Neural cell (in vitro differentiated cells): ENCODE measurements around the gene MRPL53.

Source experiments
- EP300 ChIP-seq: fragments of 450-650 bp; conservative IDR thresholded peaks from 2 replicates; pipeline ENCODE4 v1.6.1; 2014; ENCODE audit warnings: antibody characterized with exemption, mild to moderate bottlenecking, moderate library complexity; ENCODE audit not compliant: poor library complexity, severe bottlenecking
- EZH2 ChIP-seq: fragments of 200-600, 300-800 bp; shearing (Covaris generic), sonication (generic); IDR thresholded peaks from 2 replicates; pipeline ENCODE4 v1.6.1; 2014; ENCODE audit warnings: antibody characterized with exemption, low read length, borderline replicate concordance, mild to moderate bottlenecking; ENCODE audit not compliant: insufficient read depth, poor library complexity, severe bottlenecking
- MXI1 ChIP-seq: fragments of 450-650 bp; conservative IDR thresholded peaks from 2 replicates; pipeline ENCODE4 v1.6.1; 2014; ENCODE audit warnings: antibody characterized with exemption, mild to moderate bottlenecking; ENCODE audit not compliant: poor library complexity, severe bottlenecking
- POLR2AphosphoS5 ChIP-seq: IDR thresholded peaks from 2 replicates; pipeline ENCODE4 v1.6.1; 2012
- RAD21 ChIP-seq: fragments of 450-650 bp; conservative IDR thresholded peaks from 2 replicates; pipeline ENCODE4 v1.6.1; 2014; ENCODE audit warnings: antibody characterized with exemption, mild to moderate bottlenecking, moderate library complexity
- SMC3 ChIP-seq: fragments of 450-650 bp; conservative IDR thresholded peaks from 2 replicates; pipeline ENCODE4 v1.6.1; 2014; ENCODE audit warnings: antibody characterized with exemption, mild to moderate bottlenecking, moderate library complexity; ENCODE audit not compliant: poor library complexity
- TAF1 ChIP-seq: IDR thresholded peaks from 2 replicates; pipeline ENCODE4 v1.6.1; 2012; ENCODE audit warnings: low read depth
- TF ChIP-seq, protein P1 (sequence below): fragments of 450-650 bp; IDR thresholded peaks from 2 replicates; pipeline ENCODE4 v1.5.1; 2014; ENCODE audit warnings: antibody characterized with exemption, mild to moderate bottlenecking, moderate library complexity; ENCODE audit not compliant: poor library complexity, severe bottlenecking

- TF ChIP-seq, protein P1, sequence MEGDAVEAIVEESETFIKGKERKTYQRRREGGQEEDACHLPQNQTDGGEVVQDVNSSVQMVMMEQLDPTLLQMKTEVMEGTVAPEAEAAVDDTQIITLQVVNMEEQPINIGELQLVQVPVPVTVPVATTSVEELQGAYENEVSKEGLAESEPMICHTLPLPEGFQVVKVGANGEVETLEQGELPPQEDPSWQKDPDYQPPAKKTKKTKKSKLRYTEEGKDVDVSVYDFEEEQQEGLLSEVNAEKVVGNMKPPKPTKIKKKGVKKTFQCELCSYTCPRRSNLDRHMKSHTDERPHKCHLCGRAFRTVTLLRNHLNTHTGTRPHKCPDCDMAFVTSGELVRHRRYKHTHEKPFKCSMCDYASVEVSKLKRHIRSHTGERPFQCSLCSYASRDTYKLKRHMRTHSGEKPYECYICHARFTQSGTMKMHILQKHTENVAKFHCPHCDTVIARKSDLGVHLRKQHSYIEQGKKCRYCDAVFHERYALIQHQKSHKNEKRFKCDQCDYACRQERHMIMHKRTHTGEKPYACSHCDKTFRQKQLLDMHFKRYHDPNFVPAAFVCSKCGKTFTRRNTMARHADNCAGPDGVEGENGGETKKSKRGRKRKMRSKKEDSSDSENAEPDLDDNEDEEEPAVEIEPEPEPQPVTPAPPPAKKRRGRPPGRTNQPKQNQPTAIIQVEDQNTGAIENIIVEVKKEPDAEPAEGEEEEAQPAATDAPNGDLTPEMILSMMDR = no peak
- TF ChIP-seq RAD21 = no peak
- TF ChIP-seq TAF1 = no peak
- no peak for TF ChIP-seq EP300
- no peak for TF ChIP-seq MXI1
- no peak for TF ChIP-seq EZH2
- TF ChIP-seq SMC3 = no peak
- TF ChIP-seq POLR2AphosphoS5 = no peak
These were observed 2.4 kb upstream of the MRPL53 start for GRCh38 chr2:74474899-74475298.
